ENCODE data around the gene TPSAB1.
"Not testable (repeated sequence)": the region's sequence is repeated elsewhere in the genome, so short reads cannot be mapped to it uniquely, and the experiment has no call there.

Gene TPSAB1

GRCh38 chr16:1225051-1225451 lies 15.5 kb upstream of the TPSAB1 start, which contains the start of gene TPSG1:
Gene TPSG1, minus strand, starts transcription at chr16:1225268. Its CDS starts 16 bp downstream, at chr16:1225252.
- DNase-seq, result no peak

- DNase-seq, result not testable (repeated sequence)
Measured at GRCh38 chr16:1225728-1226311, 14.7 kb upstream of the TPSAB1 start.

GRCh38 chr16:1226692-1227091 lies 13.8 kb upstream of the TPSAB1 start:
- not testable (repeated sequence) for DNase-seq

GRCh38 chr16:1228227-1228626 lies 12.3 kb upstream of the TPSAB1 start:
- DNase-seq, result not testable (repeated sequence)

- DNase-seq, result not testable (repeated sequence)
Measured at GRCh38 chr16:1229476-1229875, 11.0 kb upstream of the TPSAB1 start.

GRCh38 chr16:1230084-1230470 lies 10.4 kb upstream of the TPSAB1 start, which contains the start of gene TPSB2:
Gene TPSB2, minus strand, starts transcription at chr16:1230184. Its CDS starts 233 bp downstream, at chr16:1229951.
- not testable (repeated sequence) for DNase-seq

- DNase-seq, result not testable (repeated sequence)
Measured at GRCh38 chr16:1230471-1231212, 9.9 kb upstream of the TPSAB1 start.

GRCh38 chr16:1231301-1231700 lies 9.2 kb upstream of the TPSAB1 start:
- not testable (repeated sequence) for DNase-seq

GRCh38 chr16:1232049-1232748 lies 8.3 kb upstream of the TPSAB1 start:
- not testable (repeated sequence) for DNase-seq

GRCh38 chr16:1236659-1237058 lies 3.8 kb upstream of the TPSAB1 start:
- not testable (repeated sequence) for DNase-seq

- DNase-seq, result no peak
Measured at GRCh38 chr16:1237990-1238389, 2.5 kb upstream of the TPSAB1 start.

GRCh38 chr16:1238909-1239308 lies 1.6 kb upstream of the TPSAB1 start:
- not testable (repeated sequence) for DNase-seq

- DNase-seq, result not testable (repeated sequence)
Measured at GRCh38 chr16:1239575-1239974, 930 bp upstream of the TPSAB1 start.

GRCh38 chr16:1241081-1241480 lies 576 bp downstream of the TPSAB1 start:
- not testable (repeated sequence) for DNase-seq

- not testable (repeated sequence) for DNase-seq
Measured at GRCh38 chr16:1243363-1243762, 2.9 kb downstream of the TPSAB1 start.

GRCh38 chr16:1243907-1244850 lies 3.7 kb downstream of the TPSAB1 start:
- DNase-seq, result not testable (repeated sequence)

- DNase-seq, result no peak
Measured at GRCh38 chr16:1244881-1245280, 4.4 kb downstream of the TPSAB1 start.

GRCh38 chr16:1245452-1246020 lies 5.0 kb downstream of the TPSAB1 start:
- DNase-seq, result no peak

GRCh38 chr16:1247903-1248537 lies 7.5 kb downstream of the TPSAB1 start:
- not testable (repeated sequence) for DNase-seq

GRCh38 chr16:1249031-1249755 lies 8.7 kb downstream of the TPSAB1 start:
- not testable (repeated sequence) for DNase-seq

Measured in NCI-H226 (cell line).